Loucy (cell line): ENCODE data around the gene PAPPA2.

Source experiments
- EZH2phosphoT487 ChIP-seq: fragments of 200-600 bp; IDR thresholded peaks from 2 replicates; pipeline ENCODE4 v1.6.1; 2018; ENCODE audit warnings: antibody characterized with exemption, mild to moderate bottlenecking, moderate library complexity, borderline replicate concordance
- TF ChIP-seq, protein P1 (sequence below): fragments of 200-600 bp; sonication (generic); conservative IDR thresholded peaks from 2 replicates; pipeline ENCODE4 v1.5.1; 2014; ENCODE audit warnings: mild to moderate bottlenecking, antibody characterized with exemption, low read length

DNA sequence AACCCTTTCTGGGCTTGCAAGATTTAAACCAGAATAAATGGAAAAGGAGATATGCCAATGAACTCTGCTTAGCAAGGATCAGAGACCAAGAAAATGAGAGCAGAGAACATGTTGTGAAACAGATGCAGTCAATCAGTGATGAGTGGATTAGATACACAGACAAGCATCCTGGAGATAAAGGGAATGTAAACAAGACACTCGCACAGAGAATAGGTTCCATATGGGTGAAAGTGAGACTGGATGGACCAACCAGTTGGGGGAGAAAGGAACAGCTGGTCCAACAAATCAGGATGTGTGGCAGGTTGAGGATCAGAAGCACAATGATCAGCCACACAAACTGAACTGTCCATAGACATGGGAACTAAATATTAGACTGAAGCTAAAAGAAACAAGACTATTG lies 363.3 kb downstream of the PAPPA2 start:
- TF ChIP-seq, protein P1, sequence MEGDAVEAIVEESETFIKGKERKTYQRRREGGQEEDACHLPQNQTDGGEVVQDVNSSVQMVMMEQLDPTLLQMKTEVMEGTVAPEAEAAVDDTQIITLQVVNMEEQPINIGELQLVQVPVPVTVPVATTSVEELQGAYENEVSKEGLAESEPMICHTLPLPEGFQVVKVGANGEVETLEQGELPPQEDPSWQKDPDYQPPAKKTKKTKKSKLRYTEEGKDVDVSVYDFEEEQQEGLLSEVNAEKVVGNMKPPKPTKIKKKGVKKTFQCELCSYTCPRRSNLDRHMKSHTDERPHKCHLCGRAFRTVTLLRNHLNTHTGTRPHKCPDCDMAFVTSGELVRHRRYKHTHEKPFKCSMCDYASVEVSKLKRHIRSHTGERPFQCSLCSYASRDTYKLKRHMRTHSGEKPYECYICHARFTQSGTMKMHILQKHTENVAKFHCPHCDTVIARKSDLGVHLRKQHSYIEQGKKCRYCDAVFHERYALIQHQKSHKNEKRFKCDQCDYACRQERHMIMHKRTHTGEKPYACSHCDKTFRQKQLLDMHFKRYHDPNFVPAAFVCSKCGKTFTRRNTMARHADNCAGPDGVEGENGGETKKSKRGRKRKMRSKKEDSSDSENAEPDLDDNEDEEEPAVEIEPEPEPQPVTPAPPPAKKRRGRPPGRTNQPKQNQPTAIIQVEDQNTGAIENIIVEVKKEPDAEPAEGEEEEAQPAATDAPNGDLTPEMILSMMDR: no peak
- no peak for TF ChIP-seq EZH2phosphoT487
